ENCODE results near the gene RAB21. TPM values are rescaled to one million over a fixed set of nuclear protein-coding genes. Genes with fewer than 3 reads are reported as not detected.

The RAB21 gene
- total and polyA plus RNA-seq, 2 of the 13 experiments (the other 11 are each of a cell fraction or from before 2014, with no cell fraction given), result 4.4 to 50.9 TPM

DNA sequence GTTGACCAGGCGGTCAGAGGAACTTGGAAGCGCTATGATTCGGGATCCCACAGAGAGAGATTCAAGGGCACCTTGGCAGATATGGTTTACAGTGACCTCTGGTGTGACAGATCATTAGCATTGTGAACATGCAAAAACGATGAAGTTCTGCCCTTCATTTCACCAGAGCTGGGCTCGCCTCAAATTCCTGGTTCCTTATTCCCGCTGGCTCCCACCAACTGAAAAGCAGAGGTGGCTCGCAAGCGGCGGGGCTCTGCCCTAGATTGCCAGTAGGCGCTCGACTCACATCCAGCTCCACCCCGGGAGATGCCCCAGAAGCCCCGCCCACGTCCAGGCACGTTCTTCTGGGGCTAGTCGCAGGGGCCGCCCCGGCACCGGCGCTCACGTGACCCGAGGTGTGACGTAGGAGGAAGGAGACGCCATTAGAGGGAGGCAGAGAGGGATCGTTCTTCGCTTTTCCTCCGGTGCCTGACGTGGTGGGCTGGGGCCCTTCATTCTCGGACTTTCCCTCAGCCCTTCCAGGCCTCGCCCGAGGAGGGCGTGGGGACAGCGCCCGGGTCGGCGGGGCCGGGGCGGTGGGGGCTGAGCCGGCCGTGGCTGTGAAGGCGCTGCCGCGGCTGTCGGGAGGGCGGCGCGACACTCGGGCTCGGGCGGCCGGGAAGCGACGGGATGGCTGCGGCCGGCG lies at the start of gene RAB21 (continued):
- TF ChIP-seq, protein P1, sequence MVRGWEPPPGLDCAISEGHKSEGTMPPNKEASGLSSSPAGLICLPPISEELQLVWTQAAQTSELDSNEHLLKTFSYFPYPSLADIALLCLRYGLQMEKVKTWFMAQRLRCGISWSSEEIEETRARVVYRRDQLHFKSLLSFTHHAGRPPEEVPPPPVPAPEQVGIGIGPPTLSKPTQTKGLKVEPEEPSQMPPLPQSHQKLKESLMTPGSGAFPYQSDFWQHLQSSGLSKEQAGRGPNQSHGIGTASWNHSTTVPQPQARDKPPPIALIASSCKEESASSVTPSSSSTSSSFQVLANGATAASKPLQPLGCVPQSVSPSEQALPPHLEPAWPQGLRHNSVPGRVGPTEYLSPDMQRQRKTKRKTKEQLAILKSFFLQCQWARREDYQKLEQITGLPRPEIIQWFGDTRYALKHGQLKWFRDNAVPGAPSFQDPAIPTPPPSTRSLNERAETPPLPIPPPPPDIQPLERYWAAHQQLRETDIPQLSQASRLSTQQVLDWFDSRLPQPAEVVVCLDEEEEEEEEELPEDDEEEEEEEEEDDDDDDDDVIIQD (CRISPR knock-in tag; IDR thresholded peaks at IDR 0.05; ENCODE audit: low read depth), result peak; percentile 75
- TF ChIP-seq, protein P2, sequence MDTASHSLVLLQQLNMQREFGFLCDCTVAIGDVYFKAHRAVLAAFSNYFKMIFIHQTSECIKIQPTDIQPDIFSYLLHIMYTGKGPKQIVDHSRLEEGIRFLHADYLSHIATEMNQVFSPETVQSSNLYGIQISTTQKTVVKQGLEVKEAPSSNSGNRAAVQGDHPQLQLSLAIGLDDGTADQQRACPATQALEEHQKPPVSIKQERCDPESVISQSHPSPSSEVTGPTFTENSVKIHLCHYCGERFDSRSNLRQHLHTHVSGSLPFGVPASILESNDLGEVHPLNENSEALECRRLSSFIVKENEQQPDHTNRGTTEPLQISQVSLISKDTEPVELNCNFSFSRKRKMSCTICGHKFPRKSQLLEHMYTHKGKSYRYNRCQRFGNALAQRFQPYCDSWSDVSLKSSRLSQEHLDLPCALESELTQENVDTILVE (CRISPR knock-in tag; IDR thresholded peaks at IDR 0.05), result peak; percentile 61
- TF ChIP-seq ZNF543 (CRISPR knock-in tag; IDR thresholded peaks at IDR 0.05) (peak; percentile 47; the same call in 1 of the 2 replicates), RBFOX2 (IDR thresholded peaks at IDR 0.05; ENCODE audit: low read depth, low read length) (peak; percentile 81), ZNF816 (CRISPR knock-in tag; IDR thresholded peaks at IDR 0.05; ENCODE audit: borderline replicate concordance) (0 out of 2 replicates have a peak, but pooled peaks have one; percentile 66), ZNF644 (CRISPR knock-in tag; IDR thresholded peaks at IDR 0.05; ENCODE audit: low read depth) (0 out of 2 replicates have a peak, but pooled peaks have one; percentile 23), REL (CRISPR knock-in tag; conservative IDR thresholded peaks at IDR 0.05) (no peak), ZNF556 (CRISPR knock-in tag; IDR thresholded peaks at IDR 0.05; ENCODE audit: borderline replicate concordance) (peak; percentile 51; the same call in 1 of the 2 replicates), ZNF383 (CRISPR knock-in tag; IDR thresholded peaks at IDR 0.05; ENCODE audit: borderline replicate concordance) (no peak), TSC22D2 (CRISPR knock-in tag; IDR thresholded peaks at IDR 0.05; ENCODE audit: borderline replicate concordance) (peak; percentile 24; the same call in 1 of the 2 replicates), POLR2A (IDR thresholded peaks at IDR 0.05; ENCODE audit: insufficient read depth in 1 of 2, low read depth in 2 of 2, low read length in 2 of 2) (peak; percentile 87 to 94), ZBTB42 (CRISPR knock-in tag; IDR thresholded peaks at IDR 0.05) (no peak), HOXA3 (CRISPR knock-in tag; IDR thresholded peaks at IDR 0.05) (peak; percentile 96), IRX3 (CRISPR knock-in tag; IDR thresholded peaks at IDR 0.05; ENCODE audit: borderline replicate concordance, low read depth) (0 out of 2 replicates have a peak, but pooled peaks have one; percentile 33), BHLHE40 (IDR thresholded peaks at IDR 0.05; ENCODE audit: low read length) (peak; percentile 99), KDM3A (CRISPR knock-in tag; IDR thresholded peaks at IDR 0.05; ENCODE audit: low read depth) (peak; percentile 65; the same call in 1 of the 2 replicates), ASH2L (IDR thresholded peaks at IDR 0.05; ENCODE audit: insufficient read length, low read depth, low read length) (peak; percentile 94), SP4 (CRISPR knock-in tag; IDR thresholded peaks at IDR 0.05) (peak; percentile 43; the same call in 1 of the 2 replicates), PAX8 (CRISPR knock-in tag; IDR thresholded peaks at IDR 0.05; ENCODE audit: borderline replicate concordance) (0 out of 2 replicates have a peak, but pooled peaks have one; percentile 52), ZNF33A (CRISPR knock-in tag; IDR thresholded peaks at IDR 0.05; ENCODE audit: borderline replicate concordance) (no peak), ZFY (CRISPR knock-in tag; IDR thresholded peaks at IDR 0.05) (peak; percentile 82)
- TF ChIP-seq, protein P3, sequence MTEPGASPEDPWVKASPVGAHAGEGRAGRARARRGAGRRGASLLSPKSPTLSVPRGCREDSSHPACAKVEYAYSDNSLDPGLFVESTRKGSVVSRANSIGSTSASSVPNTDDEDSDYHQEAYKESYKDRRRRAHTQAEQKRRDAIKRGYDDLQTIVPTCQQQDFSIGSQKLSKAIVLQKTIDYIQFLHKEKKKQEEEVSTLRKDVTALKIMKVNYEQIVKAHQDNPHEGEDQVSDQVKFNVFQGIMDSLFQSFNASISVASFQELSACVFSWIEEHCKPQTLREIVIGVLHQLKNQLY (CRISPR knock-in tag; IDR thresholded peaks at IDR 0.05), result 0 out of 2 replicates have a peak, but pooled peaks have one; percentile 35
- TF ChIP-seq, protein P4, sequence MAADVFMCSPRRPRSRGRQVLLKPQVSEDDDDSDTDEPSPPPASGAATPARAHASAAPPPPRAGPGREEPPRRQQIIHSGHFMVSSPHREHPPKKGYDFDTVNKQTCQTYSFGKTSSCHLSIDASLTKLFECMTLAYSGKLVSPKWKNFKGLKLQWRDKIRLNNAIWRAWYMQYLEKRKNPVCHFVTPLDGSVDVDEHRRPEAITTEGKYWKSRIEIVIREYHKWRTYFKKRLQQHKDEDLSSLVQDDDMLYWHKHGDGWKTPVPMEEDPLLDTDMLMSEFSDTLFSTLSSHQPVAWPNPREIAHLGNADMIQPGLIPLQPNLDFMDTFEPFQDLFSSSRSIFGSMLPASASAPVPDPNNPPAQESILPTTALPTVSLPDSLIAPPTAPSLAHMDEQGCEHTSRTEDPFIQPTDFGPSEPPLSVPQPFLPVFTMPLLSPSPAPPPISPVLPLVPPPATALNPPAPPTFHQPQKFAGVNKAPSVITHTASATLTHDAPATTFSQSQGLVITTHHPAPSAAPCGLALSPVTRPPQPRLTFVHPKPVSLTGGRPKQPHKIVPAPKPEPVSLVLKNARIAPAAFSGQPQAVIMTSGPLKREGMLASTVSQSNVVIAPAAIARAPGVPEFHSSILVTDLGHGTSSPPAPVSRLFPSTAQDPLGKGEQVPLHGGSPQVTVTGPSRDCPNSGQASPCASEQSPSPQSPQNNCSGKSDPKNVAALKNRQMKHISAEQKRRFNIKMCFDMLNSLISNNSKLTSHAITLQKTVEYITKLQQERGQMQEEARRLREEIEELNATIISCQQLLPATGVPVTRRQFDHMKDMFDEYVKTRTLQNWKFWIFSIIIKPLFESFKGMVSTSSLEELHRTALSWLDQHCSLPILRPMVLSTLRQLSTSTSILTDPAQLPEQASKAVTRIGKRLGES (CRISPR knock-in tag; IDR thresholded peaks at IDR 0.05; ENCODE audit: borderline replicate concordance), result 0 out of 2 replicates have a peak, but pooled peaks have one; percentile 24
- TF ChIP-seq, protein P5, sequence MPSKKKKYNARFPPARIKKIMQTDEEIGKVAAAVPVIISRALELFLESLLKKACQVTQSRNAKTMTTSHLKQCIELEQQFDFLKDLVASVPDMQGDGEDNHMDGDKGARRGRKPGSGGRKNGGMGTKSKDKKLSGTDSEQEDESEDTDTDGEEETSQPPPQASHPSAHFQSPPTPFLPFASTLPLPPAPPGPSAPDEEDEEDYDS (CRISPR knock-in tag; IDR thresholded peaks at IDR 0.05), result peak; percentile 76

All from HepG2 (cell line).